GM19240 (cell line): Measurements from ENCODE around the gene DNAAF8.

Experiments used
- DNase-seq: peaks from one replicate; pipeline ENCODE4 v3.0.0; 2011; ENCODE audit warnings: low spot score; ENCODE audit not compliant: insufficient read length

Gene DNAAF8

GRCh38 chr16:4695473-4696171, 38.7 kb upstream of the DNAAF8 start:
- DNase-seq = no peak

DNA sequence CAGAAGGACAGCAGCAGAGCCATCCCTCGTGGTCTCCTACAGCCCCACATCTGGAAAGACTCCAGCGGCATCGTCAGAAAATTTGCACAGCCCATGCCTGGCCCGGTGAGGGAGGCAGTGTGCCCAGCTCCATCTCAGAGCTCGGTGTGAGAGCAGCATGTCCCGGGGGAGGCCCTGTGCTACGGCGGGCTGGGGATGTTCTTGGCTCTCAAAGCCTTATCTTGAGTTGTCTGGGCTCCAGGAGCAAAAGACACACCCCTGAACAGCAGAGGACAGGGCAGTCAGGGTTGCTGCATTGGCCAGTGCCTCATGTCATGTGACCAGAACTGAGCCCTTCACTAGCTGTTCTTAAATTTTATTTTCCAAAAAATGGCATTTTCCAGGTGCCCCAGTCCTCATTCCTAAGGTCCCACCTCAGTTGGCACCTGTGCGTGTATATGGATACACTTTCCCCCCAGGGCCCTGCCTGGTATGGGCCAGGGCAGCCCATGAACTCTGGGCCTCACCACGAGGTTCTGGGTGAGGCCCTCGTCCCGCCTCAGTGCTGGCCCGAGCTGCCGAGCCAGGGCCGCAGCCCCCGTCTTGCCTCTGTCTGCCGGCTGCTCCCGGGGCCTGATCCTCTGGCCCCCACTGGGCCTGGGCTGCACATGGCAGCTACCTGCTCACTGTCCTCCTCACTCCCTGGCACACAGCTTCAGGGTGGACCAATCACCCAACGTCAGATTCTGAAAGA, 38.0 kb upstream of the DNAAF8 start:
- no peak for DNase-seq

DNA sequence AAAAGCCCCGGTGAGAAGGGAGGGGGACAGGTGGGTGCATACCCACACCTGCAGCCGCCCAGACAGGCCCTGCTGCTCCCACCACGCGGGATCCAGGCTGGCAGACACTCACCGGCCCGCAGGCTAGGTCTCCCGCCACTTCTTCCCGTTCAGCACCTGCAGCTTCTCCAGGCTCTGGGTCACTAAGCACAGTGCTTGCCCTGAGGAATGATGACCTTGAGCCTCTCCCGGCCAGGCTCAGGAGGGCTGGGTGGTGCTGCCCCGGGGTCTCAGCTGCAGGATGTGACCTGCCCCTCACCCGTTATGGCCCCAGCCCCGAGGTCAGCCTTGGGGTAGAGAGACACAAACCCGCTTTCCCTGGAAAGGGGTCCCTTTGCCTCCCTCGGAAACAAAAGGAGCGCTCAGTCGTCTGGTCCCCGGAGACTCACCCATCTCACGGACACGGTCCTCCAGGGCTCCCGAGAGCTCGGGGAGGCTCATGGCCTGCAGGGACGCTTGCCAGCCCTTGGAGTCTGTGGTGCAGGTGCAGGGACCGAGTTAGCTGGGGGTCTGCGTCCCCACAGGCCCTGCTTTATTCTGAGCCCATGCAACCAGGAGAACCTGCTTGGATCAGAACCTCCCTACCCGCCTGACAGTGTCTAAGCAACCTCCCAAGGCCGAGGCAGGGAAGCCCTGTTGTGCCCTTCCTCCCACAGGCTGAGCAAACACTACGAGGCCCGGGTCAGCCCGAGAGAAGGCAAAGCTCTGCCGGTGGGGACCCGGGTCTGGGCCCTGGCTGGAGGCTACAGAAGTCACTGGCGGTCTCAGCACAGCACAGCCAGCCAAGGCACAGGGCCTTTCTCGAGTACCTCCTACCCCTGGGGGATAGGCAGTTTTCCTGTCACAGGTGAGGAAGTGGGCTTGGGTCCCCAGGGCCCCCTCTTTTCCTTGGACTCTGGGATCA, 37.2 kb upstream of the DNAAF8 start:
- no peak for DNase-seq

- no peak for DNase-seq
Observed at GRCh38 chr16:4697848-4698291, 36.5 kb upstream of the DNAAF8 start.

DNA sequence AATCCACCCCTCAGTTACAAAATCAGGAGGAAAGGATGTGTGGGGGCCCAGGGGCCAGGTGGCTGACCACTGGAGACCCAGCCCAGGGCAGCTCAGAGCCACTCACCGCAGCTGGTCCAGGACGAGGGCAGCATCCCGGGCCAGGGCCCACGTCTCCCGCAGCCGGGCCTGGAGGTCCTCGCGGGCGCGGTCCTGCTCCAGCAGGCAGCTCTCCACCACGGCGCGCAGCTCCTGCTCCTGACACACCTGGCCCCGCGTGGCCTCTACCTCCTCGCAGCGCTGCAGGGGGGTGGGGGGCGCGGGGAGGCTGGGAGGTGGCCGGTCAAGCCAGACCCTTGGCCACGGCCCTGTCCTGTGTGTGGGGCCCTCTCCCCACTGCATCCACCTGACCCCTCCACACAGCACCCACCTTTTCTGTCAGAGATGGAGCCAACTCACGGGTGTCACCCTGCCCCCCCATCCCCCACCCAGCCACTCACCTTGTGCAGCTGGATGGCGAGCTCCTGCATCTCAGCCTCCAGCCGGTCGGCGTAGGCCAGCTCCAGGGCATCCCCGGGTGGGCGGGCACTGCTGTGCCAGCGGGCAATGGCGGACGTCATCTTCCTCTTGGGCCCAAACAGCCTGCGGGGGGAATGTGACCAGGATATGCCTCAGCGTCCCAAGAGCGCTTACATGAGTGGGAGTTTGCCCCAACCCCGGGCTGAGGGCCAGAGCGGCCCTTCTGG, 35.9 kb upstream of the DNAAF8 start:
- no peak for DNase-seq

DNA sequence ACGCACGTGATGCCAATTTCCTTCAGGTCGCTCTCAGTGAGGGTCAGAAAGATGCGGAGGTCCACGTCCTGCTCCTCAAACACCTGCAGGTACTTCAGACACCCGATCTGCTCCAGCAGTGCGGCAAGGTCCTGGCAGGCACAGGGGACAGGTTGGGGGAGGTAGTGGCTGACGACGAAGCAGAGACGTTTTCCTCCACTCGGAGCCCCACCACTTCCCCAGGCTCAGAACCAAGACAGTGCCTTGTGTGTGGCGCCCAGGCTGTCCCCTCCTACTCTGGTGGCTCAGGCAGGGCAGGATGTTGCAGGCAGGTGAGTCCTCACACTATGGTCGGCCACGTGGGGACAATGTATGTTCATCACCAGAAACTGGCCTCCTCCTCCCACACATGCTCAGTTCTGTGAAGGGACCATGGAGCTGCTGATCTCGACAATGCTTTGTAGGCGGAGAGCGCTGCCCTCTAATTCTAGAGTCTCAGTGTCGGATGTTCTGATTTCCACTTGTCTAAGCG, 35.2 kb upstream of the DNAAF8 start:
- no peak for DNase-seq

GRCh38 chr16:4700380-4700996, 33.8 kb upstream of the DNAAF8 start:
- DNase-seq = no peak

GRCh38 chr16:4700997-4701743, 33.2 kb upstream of the DNAAF8 start:
- DNase-seq = no peak

- DNase-seq = no peak
Observed at GRCh38 chr16:4701791-4702465, 32.4 kb upstream of the DNAAF8 start.

DNA sequence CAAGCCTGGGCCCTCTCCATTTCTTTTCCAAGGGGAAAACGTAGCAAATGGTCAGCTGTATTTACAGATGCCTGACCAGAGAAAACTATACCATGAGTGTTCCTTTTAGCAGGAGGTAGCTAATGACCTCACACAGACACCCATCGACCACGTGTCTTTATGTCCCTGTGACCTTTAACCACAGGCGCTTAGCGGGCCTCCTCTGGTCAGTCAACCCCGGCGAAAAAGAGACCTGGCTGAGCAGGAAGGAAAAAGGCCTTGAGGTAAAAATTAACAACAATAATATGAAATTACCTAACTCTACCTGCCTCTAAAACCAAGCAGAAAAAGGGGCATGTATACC, 31.9 kb upstream of the DNAAF8 start:
- no peak for DNase-seq

DNA sequence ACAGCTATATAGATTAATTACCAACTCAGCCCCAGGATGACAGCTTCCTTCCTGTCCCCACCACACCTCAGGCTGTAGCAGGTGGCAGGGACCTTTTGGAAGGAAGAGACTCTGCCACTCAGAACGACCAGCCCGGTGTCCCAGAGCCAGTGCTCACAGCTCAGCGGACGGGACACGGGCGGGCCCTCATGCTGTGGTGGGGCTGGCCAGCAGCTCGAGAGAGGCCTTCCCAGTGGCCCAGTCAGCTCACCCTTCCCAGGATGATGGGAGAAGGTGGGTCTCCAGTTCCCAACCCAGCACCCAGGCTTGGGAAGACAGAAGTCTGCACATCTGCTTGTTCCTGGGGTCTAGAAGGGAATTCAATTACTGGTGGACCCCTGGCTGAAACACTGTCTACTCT, 30.4 kb upstream of the DNAAF8 start:
- DNase-seq = no peak

DNA sequence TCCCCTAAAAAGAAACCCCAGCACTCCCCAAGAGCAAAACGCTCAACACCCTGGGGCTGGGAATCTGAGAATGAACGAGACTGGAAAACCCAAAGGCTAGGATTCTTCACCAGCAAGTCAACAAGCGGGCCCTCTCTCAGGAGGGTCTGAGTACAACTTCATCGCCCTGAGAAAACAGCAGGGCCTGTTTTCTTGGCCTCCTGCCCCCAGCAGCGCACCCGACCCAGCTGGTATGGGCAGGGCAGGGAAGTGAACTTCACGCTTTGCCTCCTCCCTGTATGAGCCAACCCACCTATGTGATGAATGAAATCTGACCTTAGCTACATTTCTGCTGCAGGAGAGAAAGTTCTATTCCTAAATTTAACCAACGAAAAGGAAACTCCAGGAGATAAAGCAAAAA, 29.8 kb upstream of the DNAAF8 start:
- no peak for DNase-seq

DNA sequence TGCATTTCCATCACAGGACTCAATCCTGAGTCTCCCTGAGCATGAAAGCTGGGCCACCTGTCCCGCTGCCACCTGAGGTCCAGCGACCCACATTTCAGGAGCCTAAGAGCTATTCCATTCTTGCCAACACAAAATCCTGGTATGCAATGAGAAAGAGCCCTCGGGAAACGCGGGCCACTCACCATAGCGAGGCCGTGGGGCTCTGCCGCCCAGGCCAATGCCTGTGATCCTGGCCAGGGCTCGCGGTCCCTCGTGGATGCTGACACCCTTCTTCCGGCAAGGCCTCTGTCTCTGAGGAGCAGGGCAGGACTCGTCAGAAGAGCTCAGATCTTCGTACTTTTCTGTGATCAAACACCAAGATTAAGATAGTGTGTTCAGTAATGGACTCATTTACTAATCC, 29.4 kb upstream of the DNAAF8 start:
- no peak for DNase-seq

GRCh38 chr16:4706871-4707270, 27.5 kb upstream of the DNAAF8 start:
- DNase-seq = no peak

- no peak for DNase-seq
Observed at GRCh38 chr16:4709481-4709880, 24.9 kb upstream of the DNAAF8 start.

DNA sequence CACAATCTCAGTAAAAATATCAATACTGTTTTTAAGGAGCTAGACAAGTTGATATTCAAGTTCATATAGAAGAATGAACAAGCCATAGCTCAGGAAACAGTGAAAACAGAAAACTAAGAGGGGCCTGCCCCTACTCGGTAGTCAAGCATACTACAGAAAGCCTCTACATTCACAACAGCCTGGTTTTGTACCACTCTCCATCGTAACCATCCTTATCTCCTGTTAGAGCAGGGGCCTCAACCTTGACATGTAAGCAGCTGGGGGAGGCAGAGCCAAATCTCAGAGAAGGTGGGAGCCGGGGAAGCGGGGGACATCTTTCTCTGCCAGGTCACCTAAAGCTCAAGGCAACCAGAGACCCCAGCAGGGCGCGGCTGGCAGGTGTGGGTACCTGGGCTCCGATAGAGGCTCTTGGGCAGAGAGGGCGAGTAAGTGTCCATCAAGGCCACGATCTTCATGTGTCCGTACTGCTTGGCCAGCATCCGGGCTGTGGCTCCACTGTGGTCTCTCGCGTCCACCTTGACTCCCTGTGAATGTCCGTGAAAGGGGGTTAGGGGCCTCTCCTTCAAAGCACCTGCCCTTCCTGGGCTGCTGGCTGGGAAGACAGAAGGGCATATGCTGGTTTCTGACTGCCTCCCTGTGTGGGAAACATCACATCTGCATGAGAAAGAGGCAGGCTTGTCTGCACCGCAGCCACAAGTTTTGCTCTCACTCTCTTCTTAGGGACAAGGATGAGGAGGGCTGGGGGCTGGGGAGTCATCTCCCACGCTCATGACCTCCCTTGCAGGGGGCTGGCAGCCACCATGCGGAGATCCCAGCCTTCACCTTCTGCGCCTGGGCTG, 20.5 kb upstream of the DNAAF8 start:
- no peak for DNase-seq

DNA sequence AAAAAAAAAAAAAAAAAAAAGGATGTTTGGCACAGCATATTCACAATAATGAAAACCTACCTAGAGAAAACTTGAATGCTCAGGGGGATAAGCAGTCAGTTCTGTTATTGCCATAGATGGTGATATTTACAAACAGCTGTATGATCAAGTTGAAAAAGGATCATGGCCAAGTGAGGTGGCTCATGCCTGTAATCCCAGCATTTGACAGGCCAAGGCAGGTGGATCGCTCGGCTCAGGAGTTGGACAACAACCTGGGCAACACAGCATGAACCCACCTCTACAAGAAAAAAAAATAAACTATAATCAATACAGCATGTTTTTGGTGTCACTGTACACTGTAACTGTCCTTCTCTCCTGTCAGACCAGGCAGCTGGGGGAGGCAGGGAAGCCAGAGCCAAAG, 19.3 kb upstream of the DNAAF8 start:
- DNase-seq = no peak

DNA sequence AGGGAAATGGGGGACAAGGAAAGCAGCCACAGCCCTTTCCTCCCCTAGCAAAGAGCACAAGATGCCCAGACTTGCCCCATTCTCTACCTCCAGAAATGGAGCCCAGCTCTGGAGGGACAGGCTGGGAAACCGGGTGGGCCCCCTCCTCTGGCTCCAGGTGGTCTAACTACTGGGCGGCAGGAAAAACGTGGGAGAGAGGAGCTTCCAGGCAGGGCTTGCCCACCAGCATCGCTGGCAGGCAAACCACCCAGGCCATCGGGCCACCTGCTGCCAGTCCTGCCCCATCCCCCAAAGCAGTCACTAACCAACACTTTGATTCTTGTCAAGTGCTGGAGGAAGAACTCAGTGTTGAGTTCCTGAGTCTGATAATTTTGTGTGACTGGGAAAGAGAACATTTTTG, 15.9 kb upstream of the DNAAF8 start:
- no peak for DNase-seq
